SIG-M5 treated with dmso at 0.1 percent for 504 hours (cell line): Measurements from ENCODE around the gene ZNF778.
"Not testable (repeated sequence)": the region's sequence is repeated elsewhere in the genome, so short reads cannot be mapped to it uniquely, and the experiment has no call there.

Experiments
- DNase-seq: peaks from one replicate; lab custom pipeline; 2025; ENCODE audit not compliant: unreplicated experiment; lab: John Stamatoyannopoulos, UW

Gene ZNF778

GRCh38 chr16:89179656-89180315, 37.7 kb upstream of the ZNF778 start:
- DNase-seq = no peak

GRCh38 chr16:89183463-89183862, 34.0 kb upstream of the ZNF778 start:
- DNase-seq = no peak

- DNase-seq = no peak
These were observed 33.4 kb upstream of the ZNF778 start for GRCh38 chr16:89183975-89184676.

GRCh38 chr16:89184677-89184932, 32.9 kb upstream of the ZNF778 start:
- DNase-seq = no peak

GRCh38 chr16:89184933-89185794, 32.3 kb upstream of the ZNF778 start:
- no peak for DNase-seq

GRCh38 chr16:89185887-89186592, 31.5 kb upstream of the ZNF778 start:
- DNase-seq = not testable (repeated sequence)

- DNase-seq = not testable (repeated sequence)
These were observed 30.9 kb upstream of the ZNF778 start for GRCh38 chr16:89186593-89187031.

GRCh38 chr16:89187032-89187769, 30.3 kb upstream of the ZNF778 start:
- DNase-seq = peak; percentile 17

GRCh38 chr16:89187770-89188392, 29.6 kb upstream of the ZNF778 start:
- peak; percentile 38 for DNase-seq

GRCh38 chr16:89188471-89189357, 28.8 kb upstream of the ZNF778 start:
- DNase-seq = not testable (repeated sequence)

GRCh38 chr16:89189358-89190025, 28.0 kb upstream of the ZNF778 start:
- DNase-seq = no peak

- DNase-seq = no peak
These were observed 27.1 kb upstream of the ZNF778 start for GRCh38 chr16:89190150-89190958.

- no peak for DNase-seq
These were observed 26.2 kb upstream of the ZNF778 start for GRCh38 chr16:89191033-89191900.

GRCh38 chr16:89191901-89192185, 25.7 kb upstream of the ZNF778 start:
- no peak for DNase-seq

GRCh38 chr16:89192186-89192955, 25.1 kb upstream of the ZNF778 start:
- DNase-seq = peak; percentile 70

- DNase-seq = peak; percentile 84
These were observed 24.4 kb upstream of the ZNF778 start for GRCh38 chr16:89192956-89193575.
